PFSK-1 (cell line): Measurements from ENCODE around the gene ABCA1.

Source experiments
- FOXP2 ChIP-seq: optimal IDR thresholded peaks from 2 replicates; pipeline ENCODE3; 2011; ENCODE audit warnings: borderline replicate concordance, control low read depth, inconsistent platforms; ENCODE audit not compliant: insufficient read depth; ENCODE audit errors: extremely low read length, extremely low read depth
- POLR2AphosphoS5 ChIP-seq: IDR thresholded peaks from 2 replicates; pipeline ENCODE4 v1.6.1; 2012; ENCODE audit warnings: low read depth, mild to moderate bottlenecking, control low read depth, low read length, moderate library complexity
- SIN3A ChIP-seq: IDR thresholded peaks from 2 replicates; pipeline ENCODE4 v1.6.1; 2012; ENCODE audit warnings: mild to moderate bottlenecking, low read length, moderate library complexity, borderline replicate concordance; ENCODE audit not compliant: insufficient read depth
- TAF1 ChIP-seq: IDR thresholded peaks from 2 replicates; pipeline ENCODE4 v1.6.1; 2012; ENCODE audit warnings: low read length, control low read depth, borderline replicate concordance; ENCODE audit not compliant: insufficient read depth
- TF ChIP-seq, protein P1 (sequence below), 2 experiments: IDR thresholded peaks; 2 replicates each; pipeline versions ENCODE4 v1.6.1 to v1.8.0; 2011 to 2012; ENCODE audit warnings: low read depth in 2 of 2, low read length in 2 of 2, control low read depth in 1 of 2, inconsistent platforms in 1 of 2, mild to moderate bottlenecking in 1 of 2, moderate library complexity in 1 of 2; ENCODE audit not compliant: insufficient read depth in 1 of 2

Gene ABCA1

DNA sequence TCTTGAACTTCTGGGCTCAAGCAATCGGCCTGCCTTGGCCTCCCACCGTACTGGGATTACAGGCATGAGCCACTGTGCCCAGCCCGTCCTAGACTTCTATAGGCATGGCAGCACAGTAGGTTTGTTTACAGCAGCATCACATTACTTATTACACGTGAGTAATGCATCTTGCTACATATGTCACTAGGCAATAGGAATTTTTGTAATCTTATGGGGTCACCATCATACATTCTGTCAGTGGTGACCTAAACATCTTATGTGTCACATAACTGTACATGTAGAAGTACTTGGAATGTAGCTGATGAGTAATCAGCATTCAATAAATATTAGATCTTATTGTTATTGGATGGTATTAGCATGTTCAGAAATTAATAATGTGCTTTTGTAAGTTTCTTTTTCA is 22.9 kb upstream of the ABCA1 start:
- TF ChIP-seq TAF1 (no peak), FOXP2 (no peak), SIN3A (no peak), POLR2AphosphoS5 (no peak)
- TF ChIP-seq, protein P1, sequence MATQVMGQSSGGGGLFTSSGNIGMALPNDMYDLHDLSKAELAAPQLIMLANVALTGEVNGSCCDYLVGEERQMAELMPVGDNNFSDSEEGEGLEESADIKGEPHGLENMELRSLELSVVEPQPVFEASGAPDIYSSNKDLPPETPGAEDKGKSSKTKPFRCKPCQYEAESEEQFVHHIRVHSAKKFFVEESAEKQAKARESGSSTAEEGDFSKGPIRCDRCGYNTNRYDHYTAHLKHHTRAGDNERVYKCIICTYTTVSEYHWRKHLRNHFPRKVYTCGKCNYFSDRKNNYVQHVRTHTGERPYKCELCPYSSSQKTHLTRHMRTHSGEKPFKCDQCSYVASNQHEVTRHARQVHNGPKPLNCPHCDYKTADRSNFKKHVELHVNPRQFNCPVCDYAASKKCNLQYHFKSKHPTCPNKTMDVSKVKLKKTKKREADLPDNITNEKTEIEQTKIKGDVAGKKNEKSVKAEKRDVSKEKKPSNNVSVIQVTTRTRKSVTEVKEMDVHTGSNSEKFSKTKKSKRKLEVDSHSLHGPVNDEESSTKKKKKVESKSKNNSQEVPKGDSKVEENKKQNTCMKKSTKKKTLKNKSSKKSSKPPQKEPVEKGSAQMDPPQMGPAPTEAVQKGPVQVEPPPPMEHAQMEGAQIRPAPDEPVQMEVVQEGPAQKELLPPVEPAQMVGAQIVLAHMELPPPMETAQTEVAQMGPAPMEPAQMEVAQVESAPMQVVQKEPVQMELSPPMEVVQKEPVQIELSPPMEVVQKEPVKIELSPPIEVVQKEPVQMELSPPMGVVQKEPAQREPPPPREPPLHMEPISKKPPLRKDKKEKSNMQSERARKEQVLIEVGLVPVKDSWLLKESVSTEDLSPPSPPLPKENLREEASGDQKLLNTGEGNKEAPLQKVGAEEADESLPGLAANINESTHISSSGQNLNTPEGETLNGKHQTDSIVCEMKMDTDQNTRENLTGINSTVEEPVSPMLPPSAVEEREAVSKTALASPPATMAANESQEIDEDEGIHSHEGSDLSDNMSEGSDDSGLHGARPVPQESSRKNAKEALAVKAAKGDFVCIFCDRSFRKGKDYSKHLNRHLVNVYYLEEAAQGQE (IDR thresholded peaks at IDR 0.05; ENCODE audit: insufficient read depth in 1 of 2, low read depth in 2 of 2, low read length in 2 of 2): no peak

DNA sequence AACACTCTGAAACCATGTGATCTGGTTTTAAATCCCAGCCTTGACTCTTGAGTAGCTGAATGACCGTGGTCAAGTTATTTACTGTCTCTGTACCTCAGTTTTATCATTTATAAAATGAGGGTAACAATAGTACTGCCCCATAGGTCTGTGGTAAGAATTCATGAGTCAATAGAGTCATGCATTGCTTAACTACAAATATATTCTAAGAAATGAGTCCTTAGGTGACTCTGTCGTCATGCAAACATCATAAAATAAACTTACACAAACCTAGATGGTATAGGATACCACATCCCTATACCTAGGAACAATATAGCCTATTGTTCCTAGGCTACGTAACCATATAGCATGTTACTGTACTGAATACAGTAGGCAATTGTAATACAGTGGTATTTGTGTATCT is 20.3 kb upstream of the ABCA1 start:
- TF ChIP-seq POLR2AphosphoS5 (no peak), FOXP2 (no peak), SIN3A (no peak), TAF1 (no peak)
- TF ChIP-seq, protein P1 (IDR thresholded peaks at IDR 0.05; ENCODE audit: insufficient read depth in 1 of 2, low read depth in 2 of 2, low read length in 2 of 2): no peak

DNA sequence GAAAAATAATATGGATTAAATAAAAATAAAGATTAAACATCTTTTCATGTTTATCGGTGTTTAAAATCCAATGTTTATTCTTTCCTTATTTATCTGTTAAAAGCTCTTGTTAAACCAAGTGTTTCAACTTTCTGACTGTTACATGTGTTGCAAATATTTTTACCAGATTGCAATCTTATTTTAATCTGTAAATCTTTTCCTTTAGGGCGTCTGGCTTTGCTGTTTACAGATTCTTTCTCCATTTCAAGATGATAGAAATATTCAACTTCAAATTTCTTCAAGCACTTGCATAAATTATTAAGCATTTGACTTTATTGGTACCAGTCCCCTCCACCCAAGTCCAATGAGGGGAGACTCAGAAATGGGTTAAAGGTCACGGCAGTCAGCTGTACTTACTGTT is 16.9 kb upstream of the ABCA1 start:
- no peak for TF ChIP-seq FOXP2

GRCh38 chr9:104944356-104944755 is 16.4 kb upstream of the ABCA1 start:
- TF ChIP-seq SIN3A (no peak), TAF1 (no peak), FOXP2 (no peak), POLR2AphosphoS5 (no peak)
- TF ChIP-seq, protein P1 (IDR thresholded peaks at IDR 0.05; ENCODE audit: insufficient read depth in 1 of 2, low read depth in 2 of 2, low read length in 2 of 2): no peak

DNA sequence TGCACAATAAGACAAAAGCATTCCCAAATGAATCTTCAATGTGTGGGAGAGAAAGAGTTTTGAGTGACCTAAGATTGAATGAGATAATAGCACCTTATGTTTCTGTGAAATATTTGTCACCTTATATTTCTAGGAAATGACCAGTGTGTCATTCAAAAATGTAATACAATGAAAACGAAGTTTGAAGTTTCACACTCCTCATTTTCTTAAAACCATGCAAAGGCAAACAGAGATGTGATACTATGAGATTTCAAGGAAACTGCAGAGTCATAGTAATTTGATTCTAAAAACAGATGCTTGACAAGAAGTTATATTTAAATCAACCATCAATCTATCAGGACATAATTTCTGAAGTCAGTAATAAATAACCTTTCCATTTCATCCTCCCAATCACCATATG is 13.6 kb upstream of the ABCA1 start:
- TF ChIP-seq FOXP2 (no peak), POLR2AphosphoS5 (no peak), SIN3A (no peak), TAF1 (no peak)
- TF ChIP-seq, protein P1 (IDR thresholded peaks at IDR 0.05; ENCODE audit: insufficient read depth in 1 of 2, low read depth in 2 of 2, low read length in 2 of 2): no peak

GRCh38 chr9:104936291-104936690 is 8.3 kb upstream of the ABCA1 start:
- TF ChIP-seq POLR2AphosphoS5: no peak
- TF ChIP-seq, protein P1 (IDR thresholded peaks at IDR 0.05; ENCODE audit: insufficient read depth in 1 of 2, low read depth in 2 of 2, low read length in 2 of 2): no peak
